Esophagus squamous epithelium (tissue), 4 donors: ENCODE data around the gene LIMK1.

Experiments used
- POLR2A ChIP-seq, 4 donors: fragments of 450-650 bp; IDR thresholded peaks; one replicate each; pipeline ENCODE4 v1.6.1; 2017; ENCODE audit warnings: antibody characterized with exemption in 4 of 4, mild to moderate bottlenecking in 4 of 4, moderate library complexity in 3 of 4
- TF ChIP-seq, protein P1 (sequence below), 6 experiments: fragments of 450-650 bp in 4 of 6; fragments of 200-600 bp in 2 of 6; sonication (generic) in 2 of 6; IDR thresholded peaks; one replicate each; pipeline ENCODE4 v1.5.1; 2016 to 2019; ENCODE audit warnings: antibody characterized with exemption in 6 of 6, mild to moderate bottlenecking in 4 of 6, moderate library complexity in 4 of 6

GRCh38 chr7:74141705-74142104, 58.1 kb downstream of the LIMK1 start:
- TF ChIP-seq POLR2A (IDR thresholded peaks at IDR 0.05): no peak
- TF ChIP-seq, protein P1, sequence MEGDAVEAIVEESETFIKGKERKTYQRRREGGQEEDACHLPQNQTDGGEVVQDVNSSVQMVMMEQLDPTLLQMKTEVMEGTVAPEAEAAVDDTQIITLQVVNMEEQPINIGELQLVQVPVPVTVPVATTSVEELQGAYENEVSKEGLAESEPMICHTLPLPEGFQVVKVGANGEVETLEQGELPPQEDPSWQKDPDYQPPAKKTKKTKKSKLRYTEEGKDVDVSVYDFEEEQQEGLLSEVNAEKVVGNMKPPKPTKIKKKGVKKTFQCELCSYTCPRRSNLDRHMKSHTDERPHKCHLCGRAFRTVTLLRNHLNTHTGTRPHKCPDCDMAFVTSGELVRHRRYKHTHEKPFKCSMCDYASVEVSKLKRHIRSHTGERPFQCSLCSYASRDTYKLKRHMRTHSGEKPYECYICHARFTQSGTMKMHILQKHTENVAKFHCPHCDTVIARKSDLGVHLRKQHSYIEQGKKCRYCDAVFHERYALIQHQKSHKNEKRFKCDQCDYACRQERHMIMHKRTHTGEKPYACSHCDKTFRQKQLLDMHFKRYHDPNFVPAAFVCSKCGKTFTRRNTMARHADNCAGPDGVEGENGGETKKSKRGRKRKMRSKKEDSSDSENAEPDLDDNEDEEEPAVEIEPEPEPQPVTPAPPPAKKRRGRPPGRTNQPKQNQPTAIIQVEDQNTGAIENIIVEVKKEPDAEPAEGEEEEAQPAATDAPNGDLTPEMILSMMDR (IDR thresholded peaks at IDR 0.05): no peak
